DOHH2 (cell line): ENCODE data around the gene P2RY14.

Source experiments
- H3F3A ChIP-seq: fragments of 200-600 bp; sonication (generic), shearing (Covaris generic); 2 replicates; pipeline ENCODE4 v1.6.0; 2016; ENCODE audit warnings: antibody characterized with exemption, mild to moderate bottlenecking; ENCODE audit not compliant: control insufficient read depth, insufficient read depth
- H3K27ac ChIP-seq: fragments of 200-600 bp; sonication (generic); 2 replicates; pipeline ENCODE4 v1.5.1; 2014; ENCODE audit warnings: low read depth, mild to moderate bottlenecking, low read length, moderate library complexity
- H3K27me3 ChIP-seq: fragments of 200-600 bp; sonication (generic); 2 replicates; pipeline ENCODE4 v1.6.1; 2014; ENCODE audit warnings: mild to moderate bottlenecking, low read length, mixed read lengths; ENCODE audit not compliant: control insufficient read depth
- H3K36me3 ChIP-seq: fragments of 200-600 bp; sonication (generic); 2 replicates; pipeline ENCODE4 v1.6.1; 2014; ENCODE audit warnings: mild to moderate bottlenecking, low read length, moderate library complexity, mixed read lengths; ENCODE audit not compliant: control insufficient read depth
- H3K4me1 ChIP-seq: fragments of 200-600 bp; sonication (generic); 2 replicates; pipeline ENCODE4 v1.6.1; 2014; ENCODE audit warnings: mild to moderate bottlenecking, low read length, mixed read lengths; ENCODE audit not compliant: control insufficient read depth
- H3K4me2 ChIP-seq: fragments of 200-600 bp; sonication (generic); 2 replicates; pipeline ENCODE4 v1.6.0; 2014; ENCODE audit warnings: mild to moderate bottlenecking, low read length, moderate library complexity
- H3K4me3 ChIP-seq: fragments of 200-600 bp; sonication (generic); 2 replicates; pipeline ENCODE4 v1.5.1; 2014; ENCODE audit warnings: mild to moderate bottlenecking, low read length, mixed read lengths
- H3K79me2 ChIP-seq: fragments of 200-600 bp; sonication (generic); 2 replicates; pipeline ENCODE4 v1.6.1; 2014; ENCODE audit warnings: mild to moderate bottlenecking, low read length, mixed read lengths; ENCODE audit not compliant: control insufficient read depth
- H3K9me2 ChIP-seq: fragments of 200-600 bp; sonication (generic); replicated peaks from 2 replicates; pipeline ENCODE4 v1.6.1; 2014; ENCODE audit warnings: mild to moderate bottlenecking, low read length, mixed read lengths; ENCODE audit not compliant: control insufficient read depth
- H3K9me3 ChIP-seq: fragments of 200-600 bp; sonication (generic); 2 replicates; pipeline ENCODE4 v1.6.1; 2014; ENCODE audit warnings: antibody characterized with exemption, low read length, mixed read lengths; ENCODE audit not compliant: control insufficient read depth, insufficient read depth
- H4K20me1 ChIP-seq: fragments of 200-600 bp; sonication (generic); 2 replicates; pipeline ENCODE4 v1.6.0; 2014; ENCODE audit warnings: low read depth, mild to moderate bottlenecking, antibody characterized with exemption, low read length, moderate library complexity; ENCODE audit not compliant: control insufficient read depth, insufficient read depth
- CTCF ChIP-seq: fragments of 200-600 bp; sonication (generic); IDR thresholded peaks from one replicate; pipeline ENCODE4 v1.5.1; 2014; ENCODE audit warnings: antibody characterized with exemption, mild to moderate bottlenecking, low read depth, low read length; ENCODE audit not compliant: poor library complexity, severe bottlenecking
- EZH2phosphoT487 ChIP-seq: fragments of 200-600 bp; sonication (generic); IDR thresholded peaks from 2 replicates; pipeline ENCODE4 v1.6.1; 2017; ENCODE audit warnings: borderline replicate concordance, mild to moderate bottlenecking, antibody characterized with exemption, low read length, moderate library complexity, mixed read lengths

P2RY14 gene

GRCh38 chr3:151165226-151165625 lies 113.1 kb downstream of the P2RY14 start:
- Histone ChIP-seq H3F3A (no peaks in the 10 kb centered on the region), H3K27me3 (no peaks in the 10 kb centered on the region), H3K4me2 (no peak overlapping the region), H3K4me3 (no peak overlapping the region), H3K36me3 (no peaks in the 10 kb centered on the region), H3K9me2 (no peaks in the 10 kb centered on the region), H3K9me3 (no peaks in the 10 kb centered on the region), H3K27ac (no peak overlapping the region), H4K20me1 (no peaks in the 10 kb centered on the region), H3K4me1 (peaks cover 11% of the 10 kb centered on the region), H3K79me2 (no peaks in the 10 kb centered on the region)
- TF ChIP-seq EZH2phosphoT487 (no peak), CTCF (no peak)
